Keratinocyte (primary cell): ENCODE measurements around the gene KEL. TPM values are rescaled to one million over a fixed set of nuclear protein-coding genes. Genes with fewer than 3 reads are reported as not detected.
A peak's percentile ranks its signal among the peaks of the same experiment; 100 is the strongest.

ENCODE experiments used
- DNase-seq: peaks from one replicate; pipeline ENCODE4 v3.0.0-alpha.2; 2011; ENCODE audit warnings: low read depth, missing footprints, low spot score
- FAIRE-seq: peaks from 2 replicates; lab custom pipeline; 2011; peaks lifted over from hg19 to GRCh38; lab: Jason Lieb, UNC
- H2AFZ ChIP-seq: 2 replicates; pipeline ENCODE4 v1.6.0; 2012; ENCODE audit warnings: low read length, control low read depth, inconsistent platforms; ENCODE audit not compliant: control insufficient read depth
- H3K27ac ChIP-seq: 2 replicates; pipeline ENCODE4 v1.5.1; 2011; ENCODE audit warnings: low read length; ENCODE audit not compliant: control insufficient read depth, insufficient read depth
- H3K27me3 ChIP-seq: 3 replicates; pipeline ENCODE4 v1.6.0; 2011; ENCODE audit warnings: low read length; ENCODE audit not compliant: control insufficient read depth, insufficient read depth; ENCODE audit errors: extremely low read depth
- H3K36me3 ChIP-seq, 2 experiments: 2 replicates in 1 of 2; 3 replicates in 1 of 2; pipeline ENCODE4 v1.5.1; 2011; ENCODE audit warnings: low read length in 2 of 2, mild to moderate bottlenecking in 1 of 2; ENCODE audit not compliant: control insufficient read depth in 2 of 2, insufficient read depth in 2 of 2; ENCODE audit errors: extremely low read depth in 1 of 2
- H3K4me1 ChIP-seq: 3 replicates; pipeline ENCODE4 v1.5.1; 2011; ENCODE audit warnings: low read length; ENCODE audit not compliant: control insufficient read depth, insufficient read depth; ENCODE audit errors: extremely low read depth
- H3K4me2 ChIP-seq: 3 replicates; pipeline ENCODE4 v1.6.0; 2011; ENCODE audit warnings: low read depth, low read length; ENCODE audit not compliant: control insufficient read depth, insufficient read depth; ENCODE audit errors: extremely low read depth
- H3K4me3 ChIP-seq, 3 experiments: fragments of 200-600 bp in 1 of 3; sonication (generic) in 1 of 3; 2 replicates in 2 of 3; 3 replicates in 1 of 3; pipeline ENCODE4 v1.5.1; 2011 to 2016; ENCODE audit warnings: low read length in 3 of 3, mild to moderate bottlenecking in 3 of 3, control low read depth in 2 of 3, inconsistent platforms in 1 of 3, low read depth in 1 of 3, mixed read lengths in 1 of 3, mixed run types in 1 of 3, moderate library complexity in 1 of 3; ENCODE audit not compliant: control insufficient read depth in 2 of 3, insufficient read depth in 2 of 3; ENCODE audit errors: extremely low read depth in 1 of 3
- H3K79me2 ChIP-seq: 2 replicates; pipeline ENCODE4 v1.6.0; 2012; ENCODE audit warnings: low read length; ENCODE audit not compliant: control insufficient read depth, insufficient read depth
- H3K9ac ChIP-seq: 3 replicates; pipeline ENCODE4 v1.6.0; 2011; ENCODE audit warnings: low read length; ENCODE audit not compliant: control insufficient read depth, insufficient read depth; ENCODE audit errors: extremely low read depth
- H3K9me1 ChIP-seq: 3 replicates; pipeline ENCODE4 v1.6.0; 2011; ENCODE audit warnings: low read length; ENCODE audit not compliant: control insufficient read depth, insufficient read depth; ENCODE audit errors: extremely low read depth
- H3K9me3 ChIP-seq: 2 replicates; pipeline ENCODE4 v1.5.1; 2012; ENCODE audit warnings: low read depth, low read length; ENCODE audit not compliant: control insufficient read depth
- H4K20me1 ChIP-seq: 3 replicates; pipeline ENCODE4 v1.6.0; 2011; ENCODE audit warnings: low read length; ENCODE audit not compliant: control insufficient read depth, insufficient read depth; ENCODE audit errors: extremely low read depth
- EZH2 ChIP-seq: IDR thresholded peaks from one replicate; pipeline ENCODE4 v1.6.1; 2012; ENCODE audit warnings: inconsistent platforms, mild to moderate bottlenecking, low read length, moderate library complexity
- dilution Hi-C: fragments of 300-500 bp; cut with MboI; formaldehyde crosslinking; loops from one replicate; pipeline ENCODE4 v1.7.0; 2020; ENCODE audit warnings: low sequenced_read_pairs; ENCODE audit not compliant: extremely low pct_ligation_motif_present
- polyA plus RNA-seq, 5 experiments: library from polyadenylated mRNA; depleted of rRNA in 3 of 5; stranded (reverse) in 3 of 5; stranded (forward) in 1 of 5; unstranded in 1 of 5; fragments of >200 nt; gene quantifications; 1 replicate in 1 of 5; 2 replicates in 3 of 5; 3 replicates in 1 of 5; pipeline versions ENCODE4 v1.2.1 to v1.2.3, GENCODE V29; 2011 to 2012; ENCODE audit warnings: missing spikeins in 2 of 5, low read depth in 1 of 5, low replicate concordance in 1 of 5
- TF ChIP-seq, protein P1 (sequence below), 3 experiments: IDR thresholded peaks in 1 of 3; conservative IDR thresholded peaks in 1 of 3; optimal IDR thresholded peaks in 1 of 3; 2 replicates in 2 of 3; 3 replicates in 1 of 3; pipeline versions ENCODE3 to v1.5.1; 2011; ENCODE audit warnings: low read length in 3 of 3, mild to moderate bottlenecking in 3 of 3, moderate library complexity in 2 of 3, control low read depth in 1 of 3, inconsistent platforms in 1 of 3; ENCODE audit not compliant: insufficient read depth in 2 of 3; ENCODE audit errors: extremely low read depth in 1 of 3

Gene KEL
- polyA plus RNA-seq, 1 donor (not counting 4 experiments of a cell fraction or from before 2014, with no cell fraction given) = 0.09 TPM

DNA sequence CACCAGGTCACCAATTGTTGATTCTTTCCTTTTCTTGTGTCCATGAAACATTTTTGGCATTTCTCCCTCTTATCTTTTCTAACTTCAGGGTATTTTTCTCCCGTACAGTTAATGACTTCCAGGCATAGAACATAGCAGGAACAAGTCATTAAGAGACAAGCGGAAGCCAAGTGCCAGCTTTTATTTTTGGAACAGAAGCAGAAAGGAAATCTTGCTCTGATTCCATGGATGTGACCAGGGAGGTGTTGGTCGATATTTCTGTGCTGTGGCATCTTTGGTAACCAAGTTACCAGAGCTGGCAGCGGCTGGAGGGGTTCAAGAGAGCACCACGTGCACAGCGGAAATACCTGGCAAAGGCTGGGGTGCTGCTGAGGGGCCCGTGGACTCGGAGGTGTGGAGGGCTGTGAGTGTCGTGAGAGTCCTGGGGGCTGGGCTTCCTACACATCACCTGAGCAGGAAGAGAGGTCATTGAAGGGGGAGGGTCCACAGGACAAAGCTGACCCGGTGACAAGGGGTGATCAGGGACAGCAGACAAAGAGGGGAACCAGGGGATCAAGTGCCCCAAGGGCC, 21.1 kb downstream of the KEL start:
- dilution Hi-C loops = no loop called here
- DNase-seq = no peak
- TF ChIP-seq, protein P1, sequence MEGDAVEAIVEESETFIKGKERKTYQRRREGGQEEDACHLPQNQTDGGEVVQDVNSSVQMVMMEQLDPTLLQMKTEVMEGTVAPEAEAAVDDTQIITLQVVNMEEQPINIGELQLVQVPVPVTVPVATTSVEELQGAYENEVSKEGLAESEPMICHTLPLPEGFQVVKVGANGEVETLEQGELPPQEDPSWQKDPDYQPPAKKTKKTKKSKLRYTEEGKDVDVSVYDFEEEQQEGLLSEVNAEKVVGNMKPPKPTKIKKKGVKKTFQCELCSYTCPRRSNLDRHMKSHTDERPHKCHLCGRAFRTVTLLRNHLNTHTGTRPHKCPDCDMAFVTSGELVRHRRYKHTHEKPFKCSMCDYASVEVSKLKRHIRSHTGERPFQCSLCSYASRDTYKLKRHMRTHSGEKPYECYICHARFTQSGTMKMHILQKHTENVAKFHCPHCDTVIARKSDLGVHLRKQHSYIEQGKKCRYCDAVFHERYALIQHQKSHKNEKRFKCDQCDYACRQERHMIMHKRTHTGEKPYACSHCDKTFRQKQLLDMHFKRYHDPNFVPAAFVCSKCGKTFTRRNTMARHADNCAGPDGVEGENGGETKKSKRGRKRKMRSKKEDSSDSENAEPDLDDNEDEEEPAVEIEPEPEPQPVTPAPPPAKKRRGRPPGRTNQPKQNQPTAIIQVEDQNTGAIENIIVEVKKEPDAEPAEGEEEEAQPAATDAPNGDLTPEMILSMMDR (optimal IDR thresholded peaks at IDR 0.05 in 1 of 3, IDR thresholded peaks at IDR 0.05 in 1 of 3, conservative IDR thresholded peaks at IDR 0.05 in 1 of 3; ENCODE audit: extremely low read depth in 1 of 3, insufficient read depth in 2 of 3, low read length in 3 of 3) = no peak
- TF ChIP-seq EZH2 = no peak

DNA sequence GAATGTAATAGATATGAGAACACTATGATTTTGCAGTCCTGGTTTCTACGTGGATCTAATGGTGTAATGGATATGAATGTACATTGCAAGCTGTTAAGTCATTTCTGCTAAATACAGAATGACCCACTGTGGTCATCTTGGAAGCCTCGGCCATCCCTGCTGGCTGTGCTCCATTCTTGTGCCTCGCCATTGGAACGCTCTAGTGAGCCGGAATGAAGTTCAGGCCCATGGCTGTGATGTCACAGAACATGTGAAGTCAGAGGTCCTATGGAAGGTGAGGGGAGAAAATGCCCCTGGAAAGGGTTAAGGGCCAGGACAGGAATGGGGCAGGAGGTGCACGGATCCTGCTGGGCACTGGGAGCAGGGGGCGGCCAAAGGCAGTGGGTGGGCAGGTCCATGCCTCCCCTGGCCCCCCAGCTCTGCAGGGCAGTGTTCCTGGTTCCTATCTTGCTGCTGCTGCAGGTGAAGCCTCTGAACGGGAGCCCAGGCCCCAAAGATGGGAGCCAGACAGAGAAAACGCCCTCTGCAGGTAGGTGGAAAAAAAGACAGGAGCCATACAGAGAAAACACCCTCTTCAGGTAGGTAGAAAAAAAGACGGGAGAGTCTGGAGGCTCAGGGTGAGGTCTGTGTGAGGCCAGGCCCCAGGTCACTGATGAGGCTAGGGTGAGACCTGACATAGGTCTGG, 22.8 kb downstream of the KEL start, which contains the start of gene LLCFC1:
Gene LLCFC1 (plus strand): TSS at position 259 of the 685 bp plus-strand sequence. CDS start 138 bp downstream, at position 397.
- H3K4me2 ChIP-seq = no peak within 1 kb of the TSS
- H3K79me2 ChIP-seq = no peaks in the 10 kb centered on the region
- H3K9me1 ChIP-seq = no peaks in the 10 kb centered on the region
- H3K4me3 ChIP-seq = no peak within 1 kb of the TSS
- FAIRE-seq = no peak
- no peak for DNase-seq
- no peaks in the 10 kb centered on the region for H3K27me3 ChIP-seq
- dilution Hi-C loops = no loop called here
- no peaks in the 10 kb centered on the region for H3K9me3 ChIP-seq
- no peak within 1 kb of the TSS for H2AFZ ChIP-seq
- H3K4me1 ChIP-seq = peaks cover 13% of the 10 kb centered on the region
- H3K27ac ChIP-seq = no peak within 1 kb of the TSS
- H3K9ac ChIP-seq = no peak within 1 kb of the TSS
- no peak for TF ChIP-seq EZH2
- TF ChIP-seq, protein P1 (optimal IDR thresholded peaks at IDR 0.05 in 1 of 3, IDR thresholded peaks at IDR 0.05 in 1 of 3, conservative IDR thresholded peaks at IDR 0.05 in 1 of 3; ENCODE audit: extremely low read depth in 1 of 3, insufficient read depth in 2 of 3, low read length in 3 of 3) = peak in 2 of 3 experiments; percentile 21 to 72
- H3K36me3 ChIP-seq = no peaks in the 10 kb centered on the region
- no peaks in the 10 kb centered on the region for H4K20me1 ChIP-seq

More for the DNA sequence above, 21.1 kb downstream of the KEL start:
- Histone ChIP-seq H2AFZ (no peak overlapping the region), H3K4me1 (peaks cover 13% of the 10 kb centered on the region), H4K20me1 (no peaks in the 10 kb centered on the region), H3K79me2 (no peaks in the 10 kb centered on the region), H3K27ac (no peak overlapping the region), H3K9ac (no peak overlapping the region), H3K9me1 (no peaks in the 10 kb centered on the region), H3K9me3 (no peaks in the 10 kb centered on the region), H3K4me2 (no peak overlapping the region), H3K4me3 (no peak overlapping the region), H3K36me3 (no peaks in the 10 kb centered on the region), H3K27me3 (no peaks in the 10 kb centered on the region)
- FAIRE-seq = no peak
